WTC11 (cell line): ENCODE measurements around the gene ME2.

Source experiments
- ELF4 ChIP-seq: sonication (generic); formaldehyde crosslinking; IDR thresholded peaks from 2 replicates; pipeline ENCODE4 v1.8.1; 2022; ENCODE audit warnings: low read depth, mild to moderate bottlenecking, moderate library complexity, missing genetic modification reagents
- EMX1 ChIP-seq: fragments of 250-450 bp; sonication (Bioruptor Pico); IDR thresholded peaks from 2 replicates; pipeline ENCODE4 v1.8.0; 2021; ENCODE audit warnings: mild to moderate bottlenecking
- ESRRA ChIP-seq: sonication (generic); formaldehyde crosslinking; IDR thresholded peaks from 2 replicates; pipeline ENCODE4 v1.8.1; 2022; ENCODE audit warnings: mild to moderate bottlenecking, missing genetic modification reagents, borderline replicate concordance
- ETV6 ChIP-seq: sonication (generic); formaldehyde crosslinking; IDR thresholded peaks from 2 replicates; pipeline ENCODE4 v1.8.1; 2022; ENCODE audit warnings: mild to moderate bottlenecking, missing genetic modification reagents
- ZBTB21 ChIP-seq: sonication (generic); formaldehyde crosslinking; IDR thresholded peaks from 2 replicates; pipeline ENCODE4 v1.8.1; 2023; ENCODE audit warnings: mild to moderate bottlenecking, missing genetic modification reagents, borderline replicate concordance
- ZNF219 ChIP-seq: sonication (generic); formaldehyde crosslinking; IDR thresholded peaks from 2 replicates; pipeline ENCODE4 v1.8.0; 2023; ENCODE audit warnings: missing genetic modification reagents, mild to moderate bottlenecking, borderline replicate concordance
- TF ChIP-seq, protein P1 (sequence below): sonication (generic); formaldehyde crosslinking; IDR thresholded peaks from 2 replicates; pipeline ENCODE4 v1.8.1; 2022; ENCODE audit warnings: low read depth, mild to moderate bottlenecking, moderate library complexity, missing genetic modification reagents, borderline replicate concordance
- TF ChIP-seq, protein P2 (sequence below): sonication (generic); formaldehyde crosslinking; IDR thresholded peaks from 2 replicates; pipeline ENCODE4 v1.8.1; 2023; ENCODE audit warnings: mild to moderate bottlenecking, missing genetic modification reagents
- TF ChIP-seq, protein P3 (sequence below): fragments of 200-600 bp; IDR thresholded peaks from 2 replicates; pipeline ENCODE4 v1.8.0; 2022; ENCODE audit warnings: antibody characterized with exemption
- TF ChIP-seq, protein P4 (sequence below): fragments of 250-450 bp; sonication (Bioruptor Pico); IDR thresholded peaks from 2 replicates; pipeline ENCODE4 v2.1.2; 2022; ENCODE audit warnings: mild to moderate bottlenecking, moderate library complexity
- TF ChIP-seq, protein P5 (sequence below): sonication (generic); formaldehyde crosslinking; IDR thresholded peaks from 2 replicates; pipeline ENCODE4 v1.8.1; 2023; ENCODE audit warnings: mild to moderate bottlenecking, moderate library complexity, missing genetic modification reagents
- TF ChIP-seq, protein P6 (sequence below): sonication (generic); formaldehyde crosslinking; conservative IDR thresholded peaks from 2 replicates; pipeline ENCODE4 v1.8.1; 2022; ENCODE audit warnings: mild to moderate bottlenecking, missing genetic modification reagents
- TF ChIP-seq, protein P7 (sequence below): sonication (generic); formaldehyde crosslinking; IDR thresholded peaks from 2 replicates; pipeline ENCODE4 v1.8.0; 2022; ENCODE audit warnings: mild to moderate bottlenecking, missing genetic modification reagents
- TF ChIP-seq, protein P8 (sequence below): fragments of 250-450 bp; sonication (Bioruptor Pico); IDR thresholded peaks from 2 replicates; pipeline ENCODE4 v1.9.0; 2021; ENCODE audit warnings: mild to moderate bottlenecking

DNA sequence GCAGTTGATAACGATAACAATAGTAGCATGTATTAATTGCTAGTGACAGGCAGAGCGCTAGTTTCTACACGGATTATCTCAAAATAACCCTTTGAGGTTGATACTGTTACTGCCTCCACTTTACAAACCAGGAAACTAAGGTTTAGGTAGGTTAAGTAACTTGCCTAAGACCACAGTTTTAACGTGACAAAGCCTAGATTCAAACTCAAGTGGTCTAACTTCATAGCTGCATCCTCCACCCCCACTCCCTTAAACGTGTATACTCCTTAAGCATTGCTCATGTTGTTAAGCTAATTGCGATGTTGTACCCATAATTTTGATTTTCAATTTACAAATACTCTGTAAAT, 1.2 kb downstream of the ME2 start:
- TF ChIP-seq, protein P1, sequence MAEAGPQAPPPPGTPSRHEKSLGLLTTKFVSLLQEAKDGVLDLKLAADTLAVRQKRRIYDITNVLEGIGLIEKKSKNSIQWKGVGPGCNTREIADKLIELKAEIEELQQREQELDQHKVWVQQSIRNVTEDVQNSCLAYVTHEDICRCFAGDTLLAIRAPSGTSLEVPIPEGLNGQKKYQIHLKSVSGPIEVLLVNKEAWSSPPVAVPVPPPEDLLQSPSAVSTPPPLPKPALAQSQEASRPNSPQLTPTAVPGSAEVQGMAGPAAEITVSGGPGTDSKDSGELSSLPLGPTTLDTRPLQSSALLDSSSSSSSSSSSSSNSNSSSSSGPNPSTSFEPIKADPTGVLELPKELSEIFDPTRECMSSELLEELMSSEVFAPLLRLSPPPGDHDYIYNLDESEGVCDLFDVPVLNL (CRISPR knock-in tag) = no peak
- TF ChIP-seq ESRRA (CRISPR knock-in tag) = no peak
- TF ChIP-seq, protein P2, sequence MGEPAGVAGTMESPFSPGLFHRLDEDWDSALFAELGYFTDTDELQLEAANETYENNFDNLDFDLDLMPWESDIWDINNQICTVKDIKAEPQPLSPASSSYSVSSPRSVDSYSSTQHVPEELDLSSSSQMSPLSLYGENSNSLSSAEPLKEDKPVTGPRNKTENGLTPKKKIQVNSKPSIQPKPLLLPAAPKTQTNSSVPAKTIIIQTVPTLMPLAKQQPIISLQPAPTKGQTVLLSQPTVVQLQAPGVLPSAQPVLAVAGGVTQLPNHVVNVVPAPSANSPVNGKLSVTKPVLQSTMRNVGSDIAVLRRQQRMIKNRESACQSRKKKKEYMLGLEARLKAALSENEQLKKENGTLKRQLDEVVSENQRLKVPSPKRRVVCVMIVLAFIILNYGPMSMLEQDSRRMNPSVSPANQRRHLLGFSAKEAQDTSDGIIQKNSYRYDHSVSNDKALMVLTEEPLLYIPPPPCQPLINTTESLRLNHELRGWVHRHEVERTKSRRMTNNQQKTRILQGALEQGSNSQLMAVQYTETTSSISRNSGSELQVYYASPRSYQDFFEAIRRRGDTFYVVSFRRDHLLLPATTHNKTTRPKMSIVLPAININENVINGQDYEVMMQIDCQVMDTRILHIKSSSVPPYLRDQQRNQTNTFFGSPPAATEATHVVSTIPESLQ = no peak
- TF ChIP-seq, protein P3, sequence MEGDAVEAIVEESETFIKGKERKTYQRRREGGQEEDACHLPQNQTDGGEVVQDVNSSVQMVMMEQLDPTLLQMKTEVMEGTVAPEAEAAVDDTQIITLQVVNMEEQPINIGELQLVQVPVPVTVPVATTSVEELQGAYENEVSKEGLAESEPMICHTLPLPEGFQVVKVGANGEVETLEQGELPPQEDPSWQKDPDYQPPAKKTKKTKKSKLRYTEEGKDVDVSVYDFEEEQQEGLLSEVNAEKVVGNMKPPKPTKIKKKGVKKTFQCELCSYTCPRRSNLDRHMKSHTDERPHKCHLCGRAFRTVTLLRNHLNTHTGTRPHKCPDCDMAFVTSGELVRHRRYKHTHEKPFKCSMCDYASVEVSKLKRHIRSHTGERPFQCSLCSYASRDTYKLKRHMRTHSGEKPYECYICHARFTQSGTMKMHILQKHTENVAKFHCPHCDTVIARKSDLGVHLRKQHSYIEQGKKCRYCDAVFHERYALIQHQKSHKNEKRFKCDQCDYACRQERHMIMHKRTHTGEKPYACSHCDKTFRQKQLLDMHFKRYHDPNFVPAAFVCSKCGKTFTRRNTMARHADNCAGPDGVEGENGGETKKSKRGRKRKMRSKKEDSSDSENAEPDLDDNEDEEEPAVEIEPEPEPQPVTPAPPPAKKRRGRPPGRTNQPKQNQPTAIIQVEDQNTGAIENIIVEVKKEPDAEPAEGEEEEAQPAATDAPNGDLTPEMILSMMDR = no peak
- TF ChIP-seq ETV6 (CRISPR knock-in tag) = no peak
- no peak for TF ChIP-seq ZNF219 (CRISPR knock-in tag)
- TF ChIP-seq, protein P4, sequence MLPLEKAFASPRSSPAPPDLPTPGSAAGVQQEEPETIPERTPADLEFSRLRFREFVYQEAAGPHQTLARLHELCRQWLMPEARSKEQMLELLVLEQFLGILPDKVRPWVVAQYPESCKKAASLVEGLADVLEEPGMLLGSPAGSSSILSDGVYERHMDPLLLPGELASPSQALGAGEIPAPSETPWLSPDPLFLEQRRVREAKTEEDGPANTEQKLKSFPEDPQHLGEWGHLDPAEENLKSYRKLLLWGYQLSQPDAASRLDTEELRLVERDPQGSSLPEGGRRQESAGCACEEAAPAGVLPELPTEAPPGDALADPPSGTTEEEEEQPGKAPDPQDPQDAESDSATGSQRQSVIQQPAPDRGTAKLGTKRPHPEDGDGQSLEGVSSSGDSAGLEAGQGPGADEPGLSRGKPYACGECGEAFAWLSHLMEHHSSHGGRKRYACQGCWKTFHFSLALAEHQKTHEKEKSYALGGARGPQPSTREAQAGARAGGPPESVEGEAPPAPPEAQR (CRISPR knock-in tag) = no peak
- no peak for TF ChIP-seq ZBTB21 (CRISPR knock-in tag)
- TF ChIP-seq, protein P5, sequence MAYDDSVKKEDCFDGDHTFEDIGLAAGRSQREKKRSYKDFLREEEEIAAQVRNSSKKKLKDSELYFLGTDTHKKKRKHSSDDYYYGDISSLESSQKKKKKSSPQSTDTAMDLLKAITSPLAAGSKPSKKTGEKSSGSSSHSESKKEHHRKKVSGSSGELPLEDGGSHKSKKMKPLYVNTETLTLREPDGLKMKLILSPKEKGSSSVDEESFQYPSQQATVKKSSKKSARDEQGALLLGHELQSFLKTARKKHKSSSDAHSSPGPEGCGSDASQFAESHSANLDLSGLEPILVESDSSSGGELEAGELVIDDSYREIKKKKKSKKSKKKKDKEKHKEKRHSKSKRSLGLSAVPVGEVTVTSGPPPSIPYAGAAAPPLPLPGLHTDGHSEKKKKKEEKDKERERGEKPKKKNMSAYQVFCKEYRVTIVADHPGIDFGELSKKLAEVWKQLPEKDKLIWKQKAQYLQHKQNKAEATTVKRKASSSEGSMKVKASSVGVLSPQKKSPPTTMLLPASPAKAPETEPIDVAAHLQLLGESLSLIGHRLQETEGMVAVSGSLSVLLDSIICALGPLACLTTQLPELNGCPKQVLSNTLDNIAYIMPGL = no peak
- no peak for TF ChIP-seq EMX1 (CRISPR knock-in tag)
- TF ChIP-seq, protein P6, sequence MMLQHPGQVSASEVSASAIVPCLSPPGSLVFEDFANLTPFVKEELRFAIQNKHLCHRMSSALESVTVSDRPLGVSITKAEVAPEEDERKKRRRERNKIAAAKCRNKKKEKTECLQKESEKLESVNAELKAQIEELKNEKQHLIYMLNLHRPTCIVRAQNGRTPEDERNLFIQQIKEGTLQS (CRISPR knock-in tag) = no peak
- TF ChIP-seq, protein P7, sequence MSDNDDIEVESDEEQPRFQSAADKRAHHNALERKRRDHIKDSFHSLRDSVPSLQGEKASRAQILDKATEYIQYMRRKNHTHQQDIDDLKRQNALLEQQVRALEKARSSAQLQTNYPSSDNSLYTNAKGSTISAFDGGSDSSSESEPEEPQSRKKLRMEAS = no peak
- TF ChIP-seq, protein P8, sequence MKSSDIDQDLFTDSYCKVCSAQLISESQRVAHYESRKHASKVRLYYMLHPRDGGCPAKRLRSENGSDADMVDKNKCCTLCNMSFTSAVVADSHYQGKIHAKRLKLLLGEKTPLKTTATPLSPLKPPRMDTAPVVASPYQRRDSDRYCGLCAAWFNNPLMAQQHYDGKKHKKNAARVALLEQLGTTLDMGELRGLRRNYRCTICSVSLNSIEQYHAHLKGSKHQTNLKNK (CRISPR knock-in tag) = no peak
- TF ChIP-seq ELF4 = no peak
